A549 (cell line): ENCODE measurements around the gene ABLIM3. TPM values are rescaled to one million over a fixed set of nuclear protein-coding genes. Genes with fewer than 3 reads are reported as not detected.

Source experiments
- ATAC-seq, 2 experiments: fragments of 200-7000 bp in 1 of 2; fragments of >200 bp in 1 of 2; cut with Nextera tagmentation in 1 of 2; cut with Tn5 transposase in 1 of 2; 3 replicates each; pipeline versions ENCODE4 v1.8.0 to v1.9.1; 2018 to 2020; ENCODE audit warnings: mild to moderate bottlenecking in 1 of 2, moderate library complexity in 1 of 2
- CTCF ChIA-PET: fragments of 300-600 bp; sonication (Branson Sonifier 250); formaldehyde crosslinking; extraction: SDS; loops from one replicate; lab custom pipeline; 2021; ENCODE audit warnings: antibody characterized with exemption, inconsistent platforms; lab: Yijun Ruan, JAX
- POLR2A ChIA-PET: fragments of 350-600 bp; formaldehyde crosslinking; extraction: SDS; loops from one replicate; lab custom pipeline; 2021; ENCODE audit warnings: antibody characterized with exemption, inconsistent platforms; lab: Yijun Ruan, JAX
- DNase-seq, 2 experiments: peaks; one replicate each; pipeline versions ENCODE4 v3.0.0 to v3.0.0-alpha.2; 2011 to 2016; ENCODE audit warnings: low read depth in 1 of 2, low spot score in 1 of 2
- FAIRE-seq: peaks from 2 replicates; lab custom pipeline; 2011; peaks lifted over from hg19 to GRCh38; lab: Jason Lieb, UNC
- H3K27ac ChIP-seq, 2 experiments: fragments of >200 bp; sonication (Bioruptor Twin); formaldehyde crosslinking; 3 replicates each; pipeline ENCODE4 v1.5.1; 2016 to 2017
- H3K4me1 ChIP-seq: fragments of >200 bp; sonication (Bioruptor Twin); formaldehyde crosslinking; 3 replicates; pipeline ENCODE4 v1.6.1; 2016
- H3K4me2 ChIP-seq: fragments of >200 bp; sonication (Bioruptor Twin); formaldehyde crosslinking; 3 replicates; pipeline ENCODE4 v1.6.1; 2016
- H3K4me3 ChIP-seq: fragments of >200 bp; sonication (Bioruptor Twin); formaldehyde crosslinking; 3 replicates; pipeline ENCODE4 v1.5.1; 2016
- H3K9me3 ChIP-seq: fragments of >200 bp; sonication (Bioruptor Twin); formaldehyde crosslinking; 3 replicates; pipeline ENCODE4 v1.6.1; 2016
- BCL3 ChIP-seq: fragments of >200 bp; sonication (Bioruptor Twin); formaldehyde crosslinking; IDR thresholded peaks from 3 replicates; pipeline ENCODE4 v1.6.1; 2016
- CEBPB ChIP-seq, 2 experiments: fragments of >200 bp in 1 of 2; sonication (Bioruptor Twin) in 1 of 2; formaldehyde crosslinking in 1 of 2; IDR thresholded peaks; 2 replicates each; pipeline ENCODE4 v1.6.1; 2012 to 2016
- EHF ChIP-seq: fragments of 250-450 bp; sonication (Bioruptor Pico); IDR thresholded peaks from 2 replicates; pipeline ENCODE4 v1.5.0; 2020; ENCODE audit warnings: mild to moderate bottlenecking
- ESRRA ChIP-seq: fragments of 150-350 bp; IDR thresholded peaks from 2 replicates; pipeline ENCODE4 v1.6.1; 2014; ENCODE audit warnings: mild to moderate bottlenecking, low read length, borderline replicate concordance
- FOSB ChIP-seq: fragments of 250-450 bp; sonication (Bioruptor Pico); IDR thresholded peaks from 2 replicates; pipeline ENCODE4 v1.5.0; 2020; ENCODE audit warnings: mild to moderate bottlenecking, moderate library complexity
- FOSL2 ChIP-seq, 2 experiments: fragments of 450-650 bp in 1 of 2; fragments of >200 bp in 1 of 2; sonication (Bioruptor Twin) in 1 of 2; formaldehyde crosslinking; IDR thresholded peaks; 2 replicates each; pipeline versions ENCODE4 v1.5.0 to v1.6.1; 2016 to 2020; ENCODE audit warnings: mild to moderate bottlenecking in 1 of 2, moderate library complexity in 1 of 2
- HEYL ChIP-seq: fragments of 250-450 bp; sonication (Bioruptor Pico); IDR thresholded peaks from 2 replicates; pipeline ENCODE4 v1.8.0; 2021; ENCODE audit warnings: mild to moderate bottlenecking, moderate library complexity
- HOXA7 ChIP-seq: fragments of 250-450 bp; sonication (Bioruptor Pico); IDR thresholded peaks from 2 replicates; pipeline ENCODE4 v1.5.0; 2020; ENCODE audit warnings: mild to moderate bottlenecking, moderate library complexity
- HOXB13 ChIP-seq: fragments of 250-450 bp; sonication (Bioruptor Pico); IDR thresholded peaks from 2 replicates; pipeline ENCODE4 v1.5.0; 2020; ENCODE audit warnings: low read depth, mild to moderate bottlenecking, moderate library complexity
- HOXB5 ChIP-seq: fragments of 250-450 bp; sonication (Bioruptor Pico); IDR thresholded peaks from 2 replicates; pipeline ENCODE4 v1.5.0; 2020; ENCODE audit warnings: mild to moderate bottlenecking, moderate library complexity
- JUN ChIP-seq, 2 experiments: fragments of >200 bp; sonication (Bioruptor Twin); formaldehyde crosslinking; IDR thresholded peaks; 2 replicates in 1 of 2; 3 replicates in 1 of 2; pipeline ENCODE4 v1.6.1; 2016 to 2017
- MAFK ChIP-seq: fragments of 450-650 bp; IDR thresholded peaks from 2 replicates; pipeline ENCODE4 v1.6.1; 2014; ENCODE audit not compliant: partially characterized antibody
- NFE2L2 ChIP-seq: fragments of 150-350 bp; conservative IDR thresholded peaks from 2 replicates; pipeline ENCODE4 v1.6.1; 2014; ENCODE audit warnings: low read length
- NPAS2 ChIP-seq: fragments of 250-450 bp; sonication (Bioruptor Pico); IDR thresholded peaks from 2 replicates; pipeline ENCODE4 v1.8.0; 2022; ENCODE audit warnings: mild to moderate bottlenecking, moderate library complexity, borderline replicate concordance
- RCOR1 ChIP-seq: fragments of 150-350 bp; IDR thresholded peaks from 2 replicates; pipeline ENCODE4 v1.6.1; 2014; ENCODE audit warnings: antibody characterized with exemption, low read length, low read depth
- REST ChIP-seq: fragments of 200-600 bp; sonication (generic); IDR thresholded peaks from 2 replicates; pipeline ENCODE4 v1.6.1; 2016; ENCODE audit warnings: antibody characterized with exemption, mild to moderate bottlenecking, moderate library complexity
- RFX5 ChIP-seq: fragments of 450-650 bp; IDR thresholded peaks from 2 replicates; pipeline ENCODE4 v1.7.1; 2014; ENCODE audit warnings: antibody characterized with exemption, mild to moderate bottlenecking, moderate library complexity
- RNF2 ChIP-seq: fragments of 200-600 bp; sonication (generic); IDR thresholded peaks from 2 replicates; pipeline ENCODE4 v1.6.1; 2016; ENCODE audit warnings: low read depth, mild to moderate bottlenecking, antibody characterized with exemption, moderate library complexity, borderline replicate concordance
- TFCP2L1 ChIP-seq: fragments of 250-450 bp; sonication (Bioruptor Pico); IDR thresholded peaks from 2 replicates; pipeline ENCODE4 v1.5.0; 2021; ENCODE audit warnings: mild to moderate bottlenecking
- ZFP36 ChIP-seq: fragments of 450-650 bp; IDR thresholded peaks from 2 replicates; pipeline ENCODE4 v1.6.1; 2014; ENCODE audit warnings: borderline replicate concordance; ENCODE audit not compliant: partially characterized antibody
- ZSCAN20 ChIP-seq: fragments of 250-450 bp; sonication (Bioruptor Pico); IDR thresholded peaks from 2 replicates; pipeline ENCODE4 v1.8.0; 2022; ENCODE audit warnings: mild to moderate bottlenecking, moderate library complexity
- WGBS: methylation state at CpG from one replicate; pipeline ENCODE4 v1.1.6; 2017; ENCODE audit errors: missing lambda C conversion rate; 5-methylcytosine and 5-hydroxymethylcytosine counted together
- polyA plus RNA-seq, 4 experiments: library from polyadenylated mRNA; depleted of rRNA in 3 of 4; stranded (reverse); fragments of >200 nt; fragmentation: RNase III in 1 of 4; extraction: RNeasy Plus Mini Kit Qiagen cat#74134 plus additional on column Dnase treatment in 1 of 4; gene quantifications; 2 replicates in 3 of 4; 3 replicates in 1 of 4; pipeline ENCODE4 v1.2.3, GENCODE V29; 2011 to 2017
- TF ChIP-seq, protein P1 (sequence below): fragments of 150-350 bp; IDR thresholded peaks from 2 replicates; pipeline ENCODE4 v1.6.1; 2014; ENCODE audit warnings: low read depth, mild to moderate bottlenecking, low read length
- TF ChIP-seq, protein P2 (sequence below): IDR thresholded peaks from 2 replicates; pipeline ENCODE4 v1.6.1; 2012

Gene ABLIM3
- polyA plus RNA-seq, 2 of the 4 experiments (the other 2 are of a cell fraction), result 2.7 to 3.0 TPM

- no peak for TF ChIP-seq TFCP2L1 (CRISPR knock-in tag)
- TF ChIP-seq JUN (IDR thresholded peaks at IDR 0.05), result no peak
- TF ChIP-seq, protein P1, sequence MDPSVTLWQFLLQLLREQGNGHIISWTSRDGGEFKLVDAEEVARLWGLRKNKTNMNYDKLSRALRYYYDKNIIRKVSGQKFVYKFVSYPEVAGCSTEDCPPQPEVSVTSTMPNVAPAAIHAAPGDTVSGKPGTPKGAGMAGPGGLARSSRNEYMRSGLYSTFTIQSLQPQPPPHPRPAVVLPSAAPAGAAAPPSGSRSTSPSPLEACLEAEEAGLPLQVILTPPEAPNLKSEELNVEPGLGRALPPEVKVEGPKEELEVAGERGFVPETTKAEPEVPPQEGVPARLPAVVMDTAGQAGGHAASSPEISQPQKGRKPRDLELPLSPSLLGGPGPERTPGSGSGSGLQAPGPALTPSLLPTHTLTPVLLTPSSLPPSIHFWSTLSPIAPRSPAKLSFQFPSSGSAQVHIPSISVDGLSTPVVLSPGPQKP, result no peak
- Histone ChIP-seq H3K27ac (no peak overlapping the region), H3K9me3 (no peaks in the 10 kb centered on the region), H3K4me3 (no peak overlapping the region), H3K4me2 (no peak overlapping the region), H3K4me1 (no peaks in the 10 kb centered on the region)
- DNase-seq (no peak), ATAC-seq (no peak), FAIRE-seq (no peak)
- 83% methylated on average over 13 of the region's 13 CpGs for WGBS
- ChIA-PET CTCF (interaction anchor here (1.0 to 2.5 kb wide), 4 partner anchors 13 to 70 kb away, joined by 4 to 10 read pairs (median 6); no protein-coding TSS in a partner anchor), POLR2A (no interaction called here)
Measured at GRCh38 chr5:149301049-149301743, 159.9 kb downstream of the ABLIM3 start.

DNA sequence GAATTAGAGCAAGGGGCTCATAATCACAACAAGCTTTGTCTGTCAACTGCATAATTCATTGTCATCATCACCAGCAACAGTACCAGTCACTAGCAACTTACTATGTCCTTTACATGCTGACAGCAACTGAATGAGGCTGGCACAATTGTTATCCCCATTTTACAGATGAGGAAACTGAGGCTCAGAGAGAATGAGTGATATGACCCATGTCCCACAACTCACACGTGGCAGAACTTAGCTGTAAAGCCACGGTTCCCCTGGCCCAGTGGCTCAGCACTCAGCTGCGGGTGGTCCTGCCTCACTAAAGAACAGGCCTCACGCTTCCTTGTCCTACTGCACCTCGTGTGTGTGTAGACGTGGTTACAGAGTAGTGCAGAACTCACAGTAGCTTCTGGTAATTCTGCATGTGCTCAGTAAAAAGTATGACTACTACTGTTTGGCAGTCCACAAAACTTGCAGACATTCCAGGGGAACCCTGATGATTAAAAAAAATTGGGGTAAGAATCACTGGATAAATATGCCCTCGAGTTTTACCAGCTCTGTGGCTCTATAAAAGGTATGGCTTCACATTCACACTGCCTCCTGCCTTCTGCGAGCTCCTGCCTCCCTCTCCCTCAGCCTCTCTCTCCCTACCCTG, 160.6 kb downstream of the ABLIM3 start:
- no peaks in the 10 kb centered on the region for H3K9me3 ChIP-seq
- TF ChIP-seq NFE2L2 (no peak), NPAS2 (CRISPR knock-in tag) (no peak), EHF (CRISPR knock-in tag) (no peak), HOXA7 (CRISPR knock-in tag) (no peak), RCOR1 (no peak), RNF2 (no peak), CEBPB (IDR thresholded peaks at IDR 0.05) (no peak), MAFK (no peak)
- TF ChIP-seq, protein P2, sequence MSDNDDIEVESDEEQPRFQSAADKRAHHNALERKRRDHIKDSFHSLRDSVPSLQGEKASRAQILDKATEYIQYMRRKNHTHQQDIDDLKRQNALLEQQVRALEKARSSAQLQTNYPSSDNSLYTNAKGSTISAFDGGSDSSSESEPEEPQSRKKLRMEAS, result no peak
- TF ChIP-seq, all 56 proteins: peak for 0
- 53% methylated on average over 8 of the region's 8 CpGs for WGBS
- no peak overlapping the region for H3K4me3 ChIP-seq
- POLR2A ChIA-PET, result no interaction called here
- no peak overlapping the region for H3K4me2 ChIP-seq
- CTCF ChIA-PET, result interaction anchor here (1.0 to 2.5 kb wide), 5 partner anchors 9 to 70 kb away, joined by 3 to 10 read pairs (median 5); no protein-coding TSS in a partner anchor
- ATAC-seq (no peak), DNase-seq (no peak), FAIRE-seq (no peak)
- no peak overlapping the region for H3K27ac ChIP-seq
- H3K4me1 ChIP-seq, result no peaks in the 10 kb centered on the region

GRCh38 chr5:149302641-149303040, 161.3 kb downstream of the ABLIM3 start:
- WGBS, result 97% methylated on average over 5 of the region's 5 CpGs
- TF ChIP-seq ZSCAN20 (CRISPR knock-in tag), result no peak
- TF ChIP-seq HEYL (CRISPR knock-in tag), result no peak
- TF ChIP-seq TFCP2L1 (CRISPR knock-in tag), result no peak
- no peak for TF ChIP-seq HOXB13
- no peak for TF ChIP-seq REST
- no peak for TF ChIP-seq HOXB5
- no peak for TF ChIP-seq ZFP36
- TF ChIP-seq RFX5, result no peak
- no peak for TF ChIP-seq ESRRA
- no peak for TF ChIP-seq FOSL2 (IDR thresholded peaks at IDR 0.05)
- no peak for TF ChIP-seq FOSL2 (CRISPR knock-in tag; IDR thresholded peaks at IDR 0.05)
- TF ChIP-seq FOSB (CRISPR knock-in tag), result no peak
- no peak for TF ChIP-seq BCL3
- TF ChIP-seq, all 56 proteins: peak for 0
- ChIA-PET POLR2A (no interaction called here), CTCF (interaction anchor here (1.1 to 2.5 kb wide), 3 partner anchors 10 to 15 kb away, joined by 3 to 10 read pairs (median 4); no protein-coding TSS in a partner anchor)
- FAIRE-seq (no peak), ATAC-seq (no peak), DNase-seq (no peak)
- H3K4me3 ChIP-seq, result no peak overlapping the region
- H3K27ac ChIP-seq, result no peak overlapping the region
- H3K4me1 ChIP-seq, result no peaks in the 10 kb centered on the region
- H3K9me3 ChIP-seq, result no peaks in the 10 kb centered on the region
- no peak overlapping the region for H3K4me2 ChIP-seq
